Muscle of arm (tissue), 12 donors: Measurements from ENCODE around the gene SELENOI. TPM values are rescaled to one million over a fixed set of nuclear protein-coding genes. Genes with fewer than 3 reads are reported as not detected.
"Not testable (repeated sequence)": the region's sequence is repeated elsewhere in the genome, so short reads cannot be mapped to it uniquely, and the experiment has no call there.

Experiments
- DNase-seq: peaks from one replicate; pipeline ENCODE4 v3.0.0-alpha.2; 2013
- polyA plus RNA-seq, 12 donors: library from polyadenylated mRNA; unstranded; fragments of 120-200 nt; gene quantifications; one replicate each; pipeline ENCODE4 v1.2.1, GENCODE V29; 2013; ENCODE audit not compliant: insufficient read length in 12 of 12

SELENOI gene
- polyA plus RNA-seq, 12 donors: 9.8 to 14.6 (median 11.7) TPM; not detected in 1

- DNase-seq: no peak
Measured at GRCh38 chr2:26355038-26355995, 9.4 kb downstream of the SELENOI start.

GRCh38 chr2:26356111-26356510 lies 10.2 kb downstream of the SELENOI start:
- no peak for DNase-seq

GRCh38 chr2:26356771-26357170 lies 10.8 kb downstream of the SELENOI start:
- no peak for DNase-seq

- DNase-seq: no peak
Measured at GRCh38 chr2:26359886-26360473, 14.0 kb downstream of the SELENOI start.

GRCh38 chr2:26363323-26363722 lies 17.4 kb downstream of the SELENOI start:
- DNase-seq: no peak

- DNase-seq: no peak
Measured at GRCh38 chr2:26363958-26364357, 18.0 kb downstream of the SELENOI start.

GRCh38 chr2:26364669-26365068 lies 18.7 kb downstream of the SELENOI start:
- no peak for DNase-seq

- DNase-seq: no peak
Measured at GRCh38 chr2:26366957-26367356, 21.0 kb downstream of the SELENOI start.

- not testable (repeated sequence) for DNase-seq
Measured at GRCh38 chr2:26369664-26370063, 23.7 kb downstream of the SELENOI start.

GRCh38 chr2:26370909-26371308 lies 25.0 kb downstream of the SELENOI start:
- DNase-seq: not testable (repeated sequence)

- no peak for DNase-seq
Measured at GRCh38 chr2:26376799-26377198, 30.9 kb downstream of the SELENOI start.

- DNase-seq: no peak
Measured at GRCh38 chr2:26380281-26380680, 34.3 kb downstream of the SELENOI start.

- no peak for DNase-seq
Measured at GRCh38 chr2:26382564-26382963, 36.6 kb downstream of the SELENOI start.

GRCh38 chr2:26384183-26384582 lies 38.2 kb downstream of the SELENOI start:
- DNase-seq: no peak

- DNase-seq: no peak
Measured at GRCh38 chr2:26384597-26384996, 38.7 kb downstream of the SELENOI start.

GRCh38 chr2:26387189-26387588 lies 41.2 kb downstream of the SELENOI start:
- DNase-seq: no peak

- DNase-seq: no peak
Measured at GRCh38 chr2:26394694-26395093, 48.8 kb downstream of the SELENOI start.

GRCh38 chr2:26395394-26395793 lies 49.5 kb downstream of the SELENOI start:
- DNase-seq: no peak

- no peak for DNase-seq
Measured at GRCh38 chr2:26396734-26397298, 50.9 kb downstream of the SELENOI start.

- no peak for DNase-seq
Measured at GRCh38 chr2:26399771-26400376, 53.9 kb downstream of the SELENOI start.

GRCh38 chr2:26400723-26401122 lies 54.8 kb downstream of the SELENOI start:
- DNase-seq: no peak
